ENCODE measurements around the gene SERTAD1. TPM values are rescaled to one million over a fixed set of nuclear protein-coding genes. Genes with fewer than 3 reads are reported as not detected.
A peak's percentile ranks its signal among the peaks of the same experiment; 100 is the strongest.

SERTAD1 gene
- polyA plus RNA-seq, 1 of the 3 experiments (the other 2 are of a cell fraction), result 10.4 TPM

DNA sequence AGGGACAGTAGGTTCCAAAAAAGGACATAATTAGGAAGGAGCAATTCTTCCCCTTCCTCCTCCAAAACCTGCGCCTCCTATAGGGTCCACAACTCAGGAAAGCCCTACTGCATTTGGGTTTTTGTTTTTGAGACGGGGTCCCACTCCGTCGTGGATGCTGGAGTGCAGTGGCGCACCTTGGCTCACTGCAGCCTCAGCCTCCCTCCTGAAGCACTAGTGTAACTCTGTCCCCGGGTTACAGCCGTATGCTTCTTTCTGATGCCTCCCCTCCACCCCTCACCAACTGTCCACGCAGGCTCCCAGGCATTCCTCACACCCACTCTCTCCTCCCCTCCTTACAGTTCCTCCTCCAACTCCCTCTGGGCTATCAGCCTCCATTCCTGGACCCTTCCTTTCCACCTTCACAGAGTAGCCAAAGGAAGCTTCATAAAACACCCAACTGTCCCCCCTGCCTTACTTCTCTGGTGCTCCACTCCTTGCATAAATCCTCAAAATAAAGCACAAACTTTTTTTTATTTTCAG lies 20.5 kb upstream of the SERTAD1 start:
- CTCF ChIA-PET, result interaction anchor here (2.1 to 2.8 kb wide), 2 partner anchors 17 to 19 kb away, joined by 8 read pairs; partner anchors contain the start of gene BLVRB
- TF ChIP-seq FOXJ3 (CRISPR knock-in tag; IDR thresholded peaks at IDR 0.05), result no peak
- no peak for TF ChIP-seq EP300 (IDR thresholded peaks at IDR 0.05; ENCODE audit: borderline replicate concordance in 1 of 2, low read depth in 1 of 2, low read length in 1 of 2)
- no peak for TF ChIP-seq RAD21 (IDR thresholded peaks at IDR 0.05; ENCODE audit: low read length)
- no peak for TF ChIP-seq NFIC (IDR thresholded peaks at IDR 0.05; ENCODE audit: borderline replicate concordance)
- TF ChIP-seq SIN3A (IDR thresholded peaks at IDR 0.05; ENCODE audit: borderline replicate concordance, low read depth, low read length), result no peak
- no peak for TF ChIP-seq CTCF (IDR thresholded peaks at IDR 0.05)

DNA sequence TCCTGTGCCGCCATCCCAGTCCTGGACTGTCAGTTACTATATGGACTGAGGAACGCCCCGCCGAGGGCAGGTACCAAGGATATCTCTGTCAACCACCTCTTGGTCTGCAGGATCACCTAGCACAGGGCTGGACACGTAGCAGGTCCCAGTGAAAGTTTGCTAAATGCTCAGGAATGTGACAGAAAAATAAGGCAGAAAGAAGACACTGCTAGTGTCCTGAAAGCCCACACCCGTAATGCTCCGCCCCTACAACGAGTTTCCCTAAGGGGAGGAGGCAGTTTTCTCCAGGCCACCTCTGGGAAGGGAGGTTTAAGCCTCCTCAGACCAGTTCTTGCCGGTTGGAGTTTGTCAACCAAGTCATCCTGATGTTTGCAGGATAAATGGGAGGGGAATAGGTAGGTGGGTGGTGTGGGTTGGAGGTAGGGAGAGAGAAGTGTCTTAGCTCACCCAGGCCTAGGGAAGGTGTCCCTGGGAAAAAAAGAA lies 20.0 kb upstream of the SERTAD1 start:
- no peak overlapping the region for H3K9ac ChIP-seq
- no peak overlapping the region; the same call in 1 of the 2 replicates for H2AFZ ChIP-seq (ENCODE audit: low read depth)
- peaks cover 6% of the 10 kb centered on the region for H3F3A ChIP-seq (replicated peaks; ENCODE audit: insufficient read depth)

More for the DNA sequence above, 20.5 kb upstream of the SERTAD1 start:
- Histone ChIP-seq H3K27me3 (ENCODE audit: insufficient read depth) (no peaks in the 10 kb centered on the region), H3K9me3 (no peaks in the 10 kb centered on the region), H3K9ac (no peak overlapping the region), H3K4me1 (ENCODE audit: control insufficient read depth in 1 of 2, insufficient read depth in 2 of 2, low read depth in 1 of 2, low read length in 1 of 2) (peaks cover 5 to 8% of the 10 kb centered on the region in 2 experiments; a peak in 2 of 4 replicates), H3K36me3 (replicated peaks in 1 of 2; ENCODE audit: control insufficient read depth in 1 of 2, insufficient read depth in 2 of 2, low read length in 1 of 2) (peaks cover 9 to 12% of the 10 kb centered on the region in 2 experiments), H2AFZ (ENCODE audit: low read depth) (no peak overlapping the region), H3F3A (replicated peaks; ENCODE audit: insufficient read depth) (peaks cover 3% of the 10 kb centered on the region), H3K27ac (ENCODE audit: low read depth in 2 of 2, low read length in 1 of 2) (no peak overlapping the region), H3K79me2 (ENCODE audit: insufficient read depth) (peaks cover 28% of the 10 kb centered on the region), H4K20me1 (ENCODE audit: insufficient read depth) (peaks cover 16% of the 10 kb centered on the region), H3K4me3 (ENCODE audit: low read depth in 2 of 2, low read length in 1 of 2) (no peak overlapping the region), H3K4me2 (no peak overlapping the region), H3K9me2 (no peaks in the 10 kb centered on the region)
- no peak for DNase-seq
- POLR2A ChIA-PET, result no interaction called here
- WGBS (ENCODE audit: low lambda C conversion rate), result 92% methylated on average over 8 of the region's 8 CpGs

GRCh38 chr19:40444825-40445312 lies 19.1 kb upstream of the SERTAD1 start:
- peaks cover 8% of the 10 kb centered on the region for H3F3A ChIP-seq (replicated peaks; ENCODE audit: insufficient read depth)
- H3K4me2 ChIP-seq, result peak overlapping the region; percentile 86
- H3K27ac ChIP-seq (ENCODE audit: low read depth in 2 of 2, low read length in 1 of 2), result peak overlapping the region; percentile 82 to 96
- H3K4me3 ChIP-seq (ENCODE audit: low read depth in 2 of 2, low read length in 1 of 2), result peak overlapping the region; percentile 88 to 100
- POLR2A ChIA-PET, result interaction anchor here (3.8 kb wide), 1 partner anchor 24 kb away, joined by 17 read pairs; no protein-coding TSS in a partner anchor
- peak overlapping the region; percentile 99 for H3K9ac ChIP-seq
- peaks cover 31% of the 10 kb centered on the region for H4K20me1 ChIP-seq (ENCODE audit: insufficient read depth)
- H3K4me1 ChIP-seq (ENCODE audit: control insufficient read depth in 1 of 2, insufficient read depth in 2 of 2, low read depth in 1 of 2, low read length in 1 of 2), result peaks cover 5 to 8% of the 10 kb centered on the region in 2 experiments; a peak in 2 of 4 replicates
- peak overlapping the region; percentile 93 for H2AFZ ChIP-seq (ENCODE audit: low read depth)
- no peak for DNase-seq
- H3K36me3 ChIP-seq (replicated peaks in 1 of 2; ENCODE audit: control insufficient read depth in 1 of 2, insufficient read depth in 2 of 2, low read length in 1 of 2), result peaks cover 21 to 26% of the 10 kb centered on the region in 2 experiments
- no peaks in the 10 kb centered on the region for H3K9me3 ChIP-seq
- H3K9me2 ChIP-seq, result no peaks in the 10 kb centered on the region
- CTCF ChIA-PET, result interaction anchor here (0.6 to 2.6 kb wide), 15 partner anchors 9 to 263 kb away, joined by 3 to 15 read pairs (median 4); partner anchors contain the start of genes PRX, SERTAD1 and TTC9B
- no peaks in the 10 kb centered on the region for H3K27me3 ChIP-seq (ENCODE audit: insufficient read depth)
- H3K79me2 ChIP-seq (ENCODE audit: insufficient read depth), result peaks cover 43% of the 10 kb centered on the region
- WGBS (ENCODE audit: low lambda C conversion rate), result 24% methylated on average over 18 of the region's 18 CpGs
- no peak for TF ChIP-seq RXRA (IDR thresholded peaks at IDR 0.05; ENCODE audit: borderline replicate concordance, low read depth)
- TF ChIP-seq FOXJ3 (CRISPR knock-in tag; IDR thresholded peaks at IDR 0.05), result no peak
- no peak for TF ChIP-seq YY1 (IDR thresholded peaks at IDR 0.05; ENCODE audit: low read depth)
- TF ChIP-seq JUND (IDR thresholded peaks at IDR 0.05), result no peak
- no peak for TF ChIP-seq MAX (IDR thresholded peaks at IDR 0.05; ENCODE audit: low read depth)
- no peak for TF ChIP-seq USF1 (IDR thresholded peaks at IDR 0.05; ENCODE audit: borderline replicate concordance, low read depth)
- no peak for TF ChIP-seq REST (IDR thresholded peaks at IDR 0.05; ENCODE audit: low read depth, low read length)
- no peak for TF ChIP-seq NRF1 (IDR thresholded peaks at IDR 0.05; ENCODE audit: low read depth, low read length)

More for the DNA sequence above, 20.0 kb upstream of the SERTAD1 start:
- ChIA-PET CTCF (interaction anchor here (1.0 to 2.8 kb wide), 8 partner anchors 8 to 141 kb away, joined by 3 to 15 read pairs (median 7); partner anchors contain the start of genes BLVRB, PRX and SERTAD1), POLR2A (no interaction called here)
- peaks cover 14 to 17% of the 10 kb centered on the region in 2 experiments for H3K36me3 ChIP-seq (replicated peaks in 1 of 2; ENCODE audit: control insufficient read depth in 1 of 2, insufficient read depth in 2 of 2, low read length in 1 of 2)
- no peaks in the 10 kb centered on the region for H3K27me3 ChIP-seq (ENCODE audit: insufficient read depth)
- TF ChIP-seq POLR2AphosphoS5 (IDR thresholded peaks at IDR 0.05; ENCODE audit: low read depth, low read length), result no peak
- no peak overlapping the region for H3K4me3 ChIP-seq (ENCODE audit: low read depth in 2 of 2, low read length in 1 of 2)
- peaks cover 21% of the 10 kb centered on the region for H4K20me1 ChIP-seq (ENCODE audit: insufficient read depth)
- H3K9me2 ChIP-seq, result no peaks in the 10 kb centered on the region
- no peak overlapping the region for H3K4me2 ChIP-seq
- H3K9me3 ChIP-seq, result no peaks in the 10 kb centered on the region
- peaks cover 5 to 8% of the 10 kb centered on the region in 2 experiments; a peak in 2 of 4 replicates for H3K4me1 ChIP-seq (ENCODE audit: control insufficient read depth in 1 of 2, insufficient read depth in 2 of 2, low read depth in 1 of 2, low read length in 1 of 2)
- DNase-seq, result no peak
- no peak overlapping the region for H3K27ac ChIP-seq (ENCODE audit: low read depth in 2 of 2, low read length in 1 of 2)
- peaks cover 33% of the 10 kb centered on the region for H3K79me2 ChIP-seq (ENCODE audit: insufficient read depth)
- 81% methylated on average over 9 of the region's 9 CpGs for WGBS (ENCODE audit: low lambda C conversion rate)
